NCI-H2107 treated with DMSO at 0.1 percent for 48 hours (cell line): Measurements from ENCODE around the gene PCDHB4.
A peak's percentile ranks its signal among the peaks of the same experiment; 100 is the strongest.
"Not testable (repeated sequence)": the region's sequence is repeated elsewhere in the genome, so short reads cannot be mapped to it uniquely, and the experiment has no call there.

Source experiments
- DNase-seq: peaks from one replicate; lab custom pipeline; 2025; ENCODE audit not compliant: unreplicated experiment; lab: John Stamatoyannopoulos, UW

PCDHB4 gene

GRCh38 chr5:141121563-141121962 lies at the start of gene PCDHB4:
Gene PCDHB4 (plus strand): TSS chr5:141121818. CDS start chr5:141121999, 181 bp downstream.
- DNase-seq = no peak

GRCh38 chr5:141077826-141078225 lies 43.8 kb upstream of the PCDHB4 start:
- no peak for DNase-seq

DNA sequence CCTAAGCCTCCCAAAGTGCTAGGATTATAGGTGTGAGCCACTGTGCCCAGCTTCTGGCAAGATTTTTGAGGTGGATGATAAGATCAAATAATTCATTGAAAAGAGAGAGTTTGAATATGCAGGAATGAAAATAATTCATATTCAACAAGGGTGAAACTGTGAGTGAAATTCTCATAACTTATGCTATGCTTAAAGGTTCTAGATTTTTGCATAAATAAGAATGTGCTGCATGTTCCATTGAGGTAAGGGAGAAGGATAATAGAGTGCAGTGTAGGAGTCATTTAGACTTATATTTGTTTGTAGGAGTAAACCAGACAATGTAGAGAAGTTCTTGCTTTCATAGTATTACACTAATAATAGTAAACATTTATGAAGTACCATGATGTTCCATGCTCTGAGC lies 39.4 kb upstream of the PCDHB4 start:
- no peak for DNase-seq

- no peak for DNase-seq
Observed at GRCh38 chr5:141084487-141084989, 37.1 kb upstream of the PCDHB4 start.

DNA sequence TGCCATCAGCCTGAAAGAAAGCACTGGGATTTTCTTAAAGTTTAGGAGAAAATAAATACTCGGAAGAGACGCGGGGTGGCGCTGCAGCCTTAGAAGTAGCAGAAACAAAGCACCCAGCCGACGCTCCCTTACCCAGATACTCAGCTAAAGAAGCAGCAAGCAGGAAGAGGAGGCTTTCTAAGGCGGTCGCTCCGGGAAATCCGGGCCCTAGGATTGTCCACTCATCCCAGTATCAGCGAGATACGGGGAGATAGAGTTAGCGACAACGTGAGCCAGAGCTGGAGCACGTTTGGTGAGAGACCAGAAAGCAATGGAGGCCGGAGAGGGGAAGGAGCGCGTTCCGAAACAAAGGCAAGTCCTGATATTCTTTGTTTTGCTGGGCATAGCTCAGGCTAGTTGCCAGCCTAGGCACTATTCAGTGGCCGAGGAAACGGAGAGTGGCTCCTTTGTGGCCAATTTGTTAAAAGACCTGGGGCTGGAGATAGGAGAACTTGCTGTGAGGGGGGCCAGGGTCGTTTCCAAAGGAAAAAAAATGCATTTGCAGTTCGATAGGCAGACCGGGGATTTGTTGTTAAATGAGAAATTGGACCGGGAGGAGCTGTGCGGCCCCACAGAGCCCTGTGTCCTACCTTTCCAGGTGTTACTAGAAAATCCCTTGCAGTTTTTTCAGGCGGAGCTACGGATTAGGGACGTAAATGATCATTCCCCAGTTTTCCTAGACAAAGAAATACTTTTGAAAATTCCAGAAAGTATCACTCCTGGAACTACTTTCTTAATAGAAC lies 26.9 kb upstream of the PCDHB4 start, which contains the start of gene PCDHB2:
Gene PCDHB2, plus strand, starts transcription at position 135 of the 782 bp plus-strand sequence. Its CDS starts 176 bp downstream, at position 311.
- no peak for DNase-seq

DNA sequence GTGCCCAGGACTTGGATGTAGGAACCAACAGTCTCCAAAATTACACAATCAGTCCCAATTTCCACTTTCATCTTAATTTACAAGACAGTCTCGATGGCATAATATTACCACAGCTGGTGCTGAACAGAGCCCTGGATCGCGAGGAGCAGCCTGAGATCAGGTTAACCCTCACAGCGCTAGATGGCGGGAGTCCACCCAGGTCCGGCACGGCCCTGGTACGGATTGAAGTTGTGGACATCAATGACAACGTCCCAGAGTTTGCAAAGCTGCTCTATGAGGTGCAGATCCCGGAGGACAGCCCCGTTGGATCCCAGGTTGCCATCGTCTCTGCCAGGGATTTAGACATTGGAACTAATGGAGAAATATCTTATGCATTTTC lies 26.4 kb upstream of the PCDHB4 start:
- no peak for DNase-seq

GRCh38 chr5:141096181-141096580 lies 25.4 kb upstream of the PCDHB4 start:
- not testable (repeated sequence) for DNase-seq

DNA sequence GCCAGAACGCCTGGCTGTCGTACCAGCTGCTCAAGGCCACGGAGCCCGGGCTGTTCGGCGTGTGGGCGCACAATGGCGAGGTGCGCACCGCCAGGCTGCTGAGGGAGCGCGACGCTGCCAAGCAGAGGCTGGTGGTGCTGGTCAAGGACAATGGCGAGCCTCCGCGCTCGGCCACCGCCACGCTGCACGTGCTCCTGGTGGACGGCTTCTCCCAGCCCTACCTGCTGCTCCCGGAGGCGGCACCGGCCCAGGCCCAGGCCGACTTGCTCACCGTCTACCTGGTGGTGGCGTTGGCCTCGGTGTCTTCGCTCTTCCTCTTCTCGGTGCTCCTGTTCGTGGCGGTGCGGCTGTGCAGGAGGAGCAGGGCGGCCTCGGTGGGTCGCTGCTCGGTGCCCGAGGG lies 25.0 kb upstream of the PCDHB4 start:
- DNase-seq = not testable (repeated sequence)

DNA sequence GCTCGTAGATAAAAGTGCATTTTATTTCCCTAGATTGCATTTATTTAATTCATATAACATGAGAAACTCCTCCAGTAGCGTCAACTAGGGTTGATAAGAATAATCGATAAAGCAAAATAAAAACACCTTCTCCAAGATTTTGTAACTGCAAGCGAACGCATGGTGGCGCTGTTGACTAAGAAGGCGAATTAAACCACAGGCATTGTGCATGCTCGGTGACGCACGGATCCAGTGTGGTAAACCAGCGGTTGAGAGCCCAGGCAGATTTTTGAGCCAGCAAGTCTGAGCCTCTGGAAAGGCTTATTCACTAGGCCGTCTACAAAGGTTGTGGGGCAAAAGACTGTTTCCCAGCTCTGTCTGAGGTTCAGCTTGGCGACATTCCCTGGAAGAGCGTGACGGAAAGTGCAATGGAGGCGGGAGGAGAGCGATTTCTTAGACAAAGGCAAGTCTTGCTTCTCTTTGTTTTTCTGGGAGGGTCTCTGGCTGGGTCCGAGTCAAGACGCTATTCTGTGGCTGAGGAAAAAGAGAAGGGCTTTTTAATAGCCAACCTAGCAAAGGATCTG lies 21.3 kb upstream of the PCDHB4 start, which contains the start of gene PCDHB3:
Gene PCDHB3, plus strand, starts transcription at position 231 of the 563 bp plus-strand sequence. Its CDS starts 177 bp downstream, at position 408.
- peak; percentile 65 for DNase-seq

DNA sequence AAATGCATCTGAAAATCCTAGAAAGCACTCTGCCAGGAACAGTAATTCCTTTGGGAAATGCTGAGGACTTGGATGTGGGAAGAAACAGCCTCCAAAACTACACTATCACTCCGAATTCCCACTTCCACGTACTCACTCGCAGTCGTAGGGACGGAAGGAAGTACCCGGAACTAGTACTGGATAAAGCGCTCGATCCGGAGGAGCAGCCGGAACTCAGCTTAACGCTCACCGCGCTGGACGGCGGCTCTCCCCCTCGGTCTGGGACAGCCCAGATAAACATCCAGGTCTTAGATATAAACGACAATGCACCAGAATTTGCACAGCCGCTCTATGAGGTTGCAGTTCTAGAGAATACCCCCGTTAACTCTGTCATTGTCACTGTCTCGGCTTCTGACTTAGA lies 20.6 kb upstream of the PCDHB4 start:
- no peak for DNase-seq

DNA sequence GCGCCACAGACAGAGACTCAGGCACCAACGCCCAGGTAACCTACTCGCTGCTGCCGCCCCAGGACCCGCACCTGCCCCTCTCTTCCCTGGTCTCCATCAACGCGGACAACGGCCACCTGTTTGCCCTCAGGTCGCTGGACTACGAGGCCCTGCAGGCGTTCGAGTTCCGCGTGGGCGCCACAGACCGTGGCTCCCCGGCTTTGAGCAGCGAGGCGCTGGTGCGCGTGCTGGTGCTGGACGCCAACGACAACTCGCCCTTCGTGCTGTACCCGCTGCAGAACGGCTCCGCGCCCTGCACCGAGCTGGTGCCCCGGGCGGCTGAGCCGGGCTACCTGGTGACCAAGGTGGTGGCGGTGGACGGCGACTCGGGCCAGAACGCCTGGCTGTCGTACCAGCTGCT lies 19.5 kb upstream of the PCDHB4 start:
- not testable (repeated sequence) for DNase-seq

DNA sequence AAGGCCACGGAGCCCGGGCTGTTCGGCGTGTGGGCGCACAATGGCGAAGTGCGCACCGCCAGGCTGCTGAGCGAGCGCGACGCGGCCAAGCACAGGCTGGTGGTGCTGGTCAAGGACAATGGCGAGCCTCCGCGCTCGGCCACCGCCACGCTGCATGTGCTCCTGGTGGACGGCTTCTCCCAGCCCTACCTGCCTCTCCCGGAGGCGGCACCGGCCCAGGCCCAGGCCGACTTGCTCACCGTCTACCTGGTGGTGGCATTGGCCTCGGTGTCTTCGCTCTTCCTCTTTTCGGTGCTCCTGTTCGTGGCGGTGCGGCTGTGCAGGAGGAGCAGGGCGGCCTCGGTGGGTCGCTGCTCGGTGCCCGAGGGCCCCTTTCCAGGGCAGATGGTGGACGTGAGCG lies 19.1 kb upstream of the PCDHB4 start:
- not testable (repeated sequence) for DNase-seq

GRCh38 chr5:141105350-141105749 lies 16.3 kb upstream of the PCDHB4 start:
- no peak for DNase-seq

- DNase-seq = no peak
Observed at GRCh38 chr5:141119250-141119649, 2.4 kb upstream of the PCDHB4 start.

DNA sequence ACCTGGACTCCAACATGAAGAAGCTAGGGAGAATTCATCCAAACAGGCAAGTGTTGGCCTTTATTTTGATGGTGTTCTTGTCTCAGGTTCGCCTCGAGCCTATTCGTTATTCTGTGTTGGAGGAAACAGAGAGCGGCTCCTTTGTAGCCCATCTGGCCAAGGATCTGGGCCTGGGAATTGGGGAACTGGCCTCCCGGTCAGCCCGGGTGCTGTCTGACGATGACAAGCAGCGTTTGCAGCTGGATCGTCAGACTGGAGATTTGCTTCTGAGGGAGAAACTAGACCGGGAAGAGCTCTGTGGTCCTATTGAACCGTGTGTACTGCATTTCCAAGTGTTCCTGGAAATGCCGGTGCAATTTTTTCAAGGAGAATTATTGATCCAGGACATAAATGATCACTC lies 367 bp downstream of the PCDHB4 start:
- DNase-seq = no peak

- not testable (repeated sequence) for DNase-seq
Observed at GRCh38 chr5:141123396-141124135, 1.9 kb downstream of the PCDHB4 start.

DNA sequence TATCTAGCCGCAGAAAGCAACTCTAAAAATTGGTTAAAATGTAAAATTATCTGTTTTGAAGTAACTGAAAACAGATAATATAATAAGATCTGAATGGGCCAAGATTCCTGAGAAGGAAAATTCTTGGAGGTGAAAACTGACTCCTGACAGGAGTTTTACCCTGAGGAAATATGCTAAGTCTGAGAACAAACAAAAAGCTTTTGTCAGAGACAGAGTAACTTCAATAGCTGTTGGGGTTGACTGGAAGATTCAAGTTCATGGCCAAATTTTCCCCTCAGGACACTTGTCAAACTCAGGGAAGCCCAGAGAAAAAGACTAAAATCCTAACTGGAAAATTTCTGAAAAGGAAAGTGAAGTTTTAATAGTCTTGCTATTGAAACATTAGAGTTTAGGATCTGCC lies 5.7 kb downstream of the PCDHB4 start:
- no peak for DNase-seq

DNA sequence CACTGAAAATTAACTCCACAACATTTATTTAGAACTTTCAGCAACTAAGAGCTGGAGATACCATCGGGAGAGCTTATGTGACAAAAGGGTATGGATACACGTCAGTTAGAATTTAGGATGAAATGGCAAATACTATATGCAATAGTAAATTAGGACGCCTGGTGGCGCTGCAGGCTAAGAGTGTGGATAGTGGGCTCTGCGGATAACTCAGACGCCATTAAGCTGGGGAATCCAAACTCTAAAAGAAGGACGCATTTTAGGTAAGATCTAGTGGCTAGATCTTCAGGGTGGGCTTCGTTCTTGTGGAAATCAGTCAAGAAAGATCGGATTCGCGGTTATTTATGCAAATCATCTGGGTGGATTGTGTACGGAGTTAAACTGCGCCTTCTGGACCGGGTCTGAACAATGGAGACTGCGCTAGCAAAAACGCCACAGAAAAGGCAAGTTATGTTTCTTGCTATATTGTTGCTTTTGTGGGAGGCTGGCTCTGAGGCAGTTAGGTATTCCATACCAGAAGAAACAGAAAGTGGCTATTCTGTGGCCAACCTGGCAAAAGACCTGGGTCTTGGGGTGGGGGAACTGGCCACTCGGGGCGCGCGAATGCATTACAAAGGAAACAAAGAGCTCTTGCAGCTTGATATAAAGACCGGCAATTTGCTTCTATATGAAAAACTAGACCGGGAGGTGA lies 13.6 kb downstream of the PCDHB4 start, which contains the start of gene PCDHB5:
Gene PCDHB5, plus strand, starts transcription at position 177 of the 688 bp plus-strand sequence. Its CDS starts 229 bp downstream, at position 406.
- DNase-seq = no peak

- DNase-seq = no peak
Observed at GRCh38 chr5:141135718-141136266, 14.2 kb downstream of the PCDHB4 start.

DNA sequence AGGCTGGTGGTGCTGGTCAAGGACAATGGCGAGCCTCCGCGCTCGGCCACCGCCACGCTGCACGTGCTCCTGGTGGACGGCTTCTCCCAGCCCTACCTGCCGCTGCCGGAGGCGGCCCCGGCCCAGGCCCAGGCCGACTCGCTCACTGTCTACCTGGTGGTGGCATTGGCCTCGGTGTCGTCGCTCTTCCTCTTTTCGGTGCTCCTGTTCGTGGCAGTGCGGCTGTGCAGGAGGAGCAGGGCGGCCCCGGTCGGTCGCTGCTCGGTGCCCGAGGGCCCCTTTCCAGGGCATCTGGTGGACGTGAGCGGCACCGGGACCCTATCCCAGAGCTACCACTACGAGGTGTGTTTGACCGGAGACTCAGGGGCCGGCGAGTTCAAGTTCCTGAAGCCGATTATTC lies 15.7 kb downstream of the PCDHB4 start:
- DNase-seq = not testable (repeated sequence)
